Stimulated activated CD8-positive, alpha-beta memory T cell treated with anti-CD3 and anti-CD28 coated beads, Interleukin-7, amount 100 ng/mL, for 24 hours (primary cell): ENCODE measurements around the gene FN3K.
"Not testable (repeated sequence)": the region's sequence is repeated elsewhere in the genome, so short reads cannot be mapped to it uniquely, and the experiment has no call there.

Source experiments
- DNase-seq: peaks from one replicate; pipeline ENCODE4 v3.0.0-alpha.2; 2020; ENCODE audit warnings: low read depth

Gene FN3K

GRCh38 chr17:82775001-82775823 lies 39.8 kb downstream of the FN3K start:
- no peak for DNase-seq

GRCh38 chr17:82776454-82776853 lies 41.0 kb downstream of the FN3K start:
- no peak for DNase-seq

GRCh38 chr17:82777778-82778375 lies 42.5 kb downstream of the FN3K start:
- DNase-seq: not testable (repeated sequence)

DNA sequence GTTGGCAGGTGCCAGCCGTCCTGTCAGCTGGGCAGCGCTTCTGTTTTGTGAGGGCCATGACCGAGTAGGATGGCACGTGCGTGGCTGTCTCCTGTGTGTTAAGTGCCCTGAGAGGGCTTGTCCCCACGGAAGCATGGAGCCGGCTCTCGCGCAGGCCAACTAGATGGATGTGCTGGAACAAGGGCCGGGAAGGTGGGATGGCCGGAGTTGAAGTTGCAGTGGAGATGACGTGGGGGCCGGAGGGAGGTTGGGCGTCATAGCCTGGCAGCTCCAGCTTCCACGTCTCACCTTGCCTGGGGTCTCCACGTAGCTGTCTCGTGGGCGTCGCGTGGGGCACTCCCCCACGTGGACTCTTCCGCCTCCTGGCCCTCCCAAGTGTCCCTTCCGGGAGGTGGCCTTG lies 44.1 kb downstream of the FN3K start:
- DNase-seq: no peak

- DNase-seq: no peak
These were observed 44.8 kb downstream of the FN3K start for GRCh38 chr17:82780195-82780594.

DNA sequence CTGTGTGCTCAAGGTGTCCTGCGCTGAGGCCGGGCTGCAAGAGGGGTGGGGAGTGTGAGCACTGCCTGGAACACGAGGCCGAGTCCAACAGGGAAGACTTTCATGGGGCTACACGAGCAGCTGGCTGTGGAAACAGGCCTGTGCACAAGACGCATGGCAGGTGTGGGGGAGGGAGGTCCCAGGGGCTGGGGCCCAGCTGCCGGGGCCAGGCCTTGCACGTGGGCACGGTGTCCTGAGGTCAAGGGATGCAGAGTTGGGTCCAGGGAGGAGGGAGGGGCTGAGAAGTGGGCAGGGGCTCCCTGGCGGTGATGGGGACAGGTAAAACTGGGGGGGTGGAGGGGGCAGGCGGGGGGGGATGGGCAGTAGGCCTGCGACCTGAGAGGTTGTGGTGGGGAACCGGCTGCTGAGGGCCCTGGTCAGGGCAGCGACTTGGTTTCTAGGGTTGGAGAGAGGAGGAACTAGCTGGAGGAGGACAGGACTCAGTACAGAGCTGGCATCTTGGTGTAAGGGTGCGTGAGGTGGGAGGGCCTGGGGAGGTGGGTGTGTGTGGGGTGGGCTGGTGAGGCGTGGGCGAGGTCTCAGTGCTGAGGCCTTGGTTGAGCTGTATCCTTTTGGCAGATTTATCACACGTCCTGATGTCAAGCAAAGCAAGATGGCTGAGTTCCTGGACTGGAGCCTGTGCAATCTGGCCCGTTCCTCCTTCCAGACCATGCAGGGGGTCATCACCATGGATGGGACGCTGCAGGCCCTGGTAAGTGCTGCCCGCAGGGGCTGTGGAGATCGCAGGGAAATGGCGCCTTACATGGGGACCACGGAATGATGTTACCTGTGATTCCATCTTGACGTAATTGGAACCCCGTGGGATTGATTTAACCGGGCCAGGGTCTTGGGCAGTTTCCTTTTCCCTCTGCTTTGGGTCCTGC lies 45.8 kb downstream of the FN3K start:
- DNase-seq: no peak

DNA sequence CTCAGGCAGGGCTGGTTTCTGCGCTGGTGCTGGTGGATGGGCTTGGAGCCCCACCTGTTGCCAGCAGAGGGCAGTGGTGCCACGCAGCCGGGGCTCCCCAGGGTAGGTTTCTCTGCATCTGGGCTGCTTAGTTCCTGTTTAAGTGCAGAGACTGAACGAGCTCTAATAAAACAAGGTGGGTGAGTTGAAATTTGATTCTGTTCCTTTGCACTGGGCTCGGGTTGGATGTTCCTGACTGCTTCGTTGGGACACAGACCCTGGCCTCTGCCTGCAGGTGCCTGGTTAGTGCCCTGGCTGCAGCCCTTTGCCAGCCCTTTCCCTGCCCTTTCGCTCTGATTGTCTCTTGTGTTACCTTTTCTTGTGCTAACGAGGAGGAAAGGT lies 46.5 kb downstream of the FN3K start:
- peak; percentile 56 for DNase-seq

- DNase-seq: no peak
These were observed 47.3 kb downstream of the FN3K start for GRCh38 chr17:82782657-82783207.

GRCh38 chr17:82783498-82783897 lies 48.1 kb downstream of the FN3K start:
- DNase-seq: no peak

- not testable (repeated sequence) for DNase-seq
These were observed 50.2 kb downstream of the FN3K start for GRCh38 chr17:82785581-82785980.

GRCh38 chr17:82786427-82786826 lies 51.0 kb downstream of the FN3K start:
- no peak for DNase-seq

DNA sequence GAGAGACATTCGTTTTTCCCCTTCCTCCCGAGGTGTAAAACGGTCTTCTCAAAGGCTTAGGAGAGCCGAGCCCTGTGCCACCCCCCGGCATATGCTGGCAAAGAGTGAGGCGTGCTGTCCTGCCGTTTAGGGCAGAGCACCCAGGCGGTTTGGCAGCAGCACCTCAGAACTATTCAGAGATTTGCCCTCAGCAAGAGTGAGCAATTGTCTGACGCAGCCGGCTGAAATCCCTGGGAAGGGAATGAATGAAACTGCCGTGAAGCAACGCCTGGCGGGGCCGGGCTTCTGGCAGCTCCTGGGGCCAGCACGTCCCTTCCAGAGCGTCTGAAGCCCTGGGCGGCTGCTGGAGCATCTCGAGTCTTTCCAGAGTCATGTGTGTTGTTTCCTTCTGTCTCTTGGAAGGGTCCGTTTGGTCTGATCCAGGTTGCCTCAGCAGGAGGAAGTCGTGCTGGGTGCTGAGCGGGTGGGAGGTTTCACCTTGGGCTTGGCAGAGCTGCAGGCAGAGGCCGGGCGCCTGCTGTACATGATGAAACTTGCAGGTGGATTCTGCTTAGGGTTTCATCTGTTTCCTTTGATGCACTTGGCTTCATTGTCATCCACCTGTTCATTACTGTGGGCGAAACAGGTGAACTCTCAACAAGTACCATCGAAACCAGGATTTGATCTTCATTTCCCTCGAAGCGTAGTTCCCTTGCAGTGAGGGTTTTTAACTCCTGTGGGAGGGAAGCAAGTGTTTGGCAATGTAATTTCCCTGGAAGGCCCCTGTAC lies 51.9 kb downstream of the FN3K start:
- DNase-seq: no peak

- no peak for DNase-seq
These were observed 53.0 kb downstream of the FN3K start for GRCh38 chr17:82788206-82789001.

- DNase-seq: no peak
These were observed 53.7 kb downstream of the FN3K start for GRCh38 chr17:82789051-82789592.

- DNase-seq: no peak
These were observed 54.4 kb downstream of the FN3K start for GRCh38 chr17:82789806-82790205.

GRCh38 chr17:82790391-82790790 lies 55.0 kb downstream of the FN3K start:
- DNase-seq: no peak

GRCh38 chr17:82791532-82791931 lies 56.1 kb downstream of the FN3K start:
- no peak for DNase-seq

DNA sequence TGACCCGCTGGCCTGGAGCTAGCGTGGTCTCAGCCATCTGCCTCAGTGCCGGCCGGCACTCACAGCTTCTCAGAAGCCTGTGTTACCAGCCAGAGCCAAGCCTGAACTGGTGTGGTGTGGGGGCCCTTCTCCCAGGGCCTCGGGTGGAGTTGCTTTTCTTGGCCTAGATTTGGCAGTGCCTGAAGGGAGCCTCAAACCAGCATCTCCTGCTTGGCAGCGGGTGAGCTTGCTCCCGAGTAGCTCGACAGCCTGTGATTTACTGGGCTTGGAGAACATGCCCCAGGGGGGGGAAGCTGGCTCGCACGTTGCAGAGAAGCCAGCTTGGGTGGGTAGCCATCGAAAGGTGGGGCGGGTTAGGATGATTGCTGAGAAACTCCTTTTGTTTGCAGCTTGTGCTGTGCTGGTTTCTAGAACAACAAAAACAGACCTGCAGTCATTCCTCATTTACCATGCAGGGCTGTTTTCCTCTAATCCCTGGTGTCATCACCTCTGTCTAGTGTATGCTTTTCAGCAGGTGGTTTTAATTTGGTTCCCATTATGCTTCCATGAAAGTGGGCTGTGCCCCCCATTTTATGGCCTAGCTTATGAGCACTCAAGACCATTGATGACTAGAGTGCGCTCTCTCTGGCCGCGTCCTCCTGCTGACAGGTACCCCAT lies 58.7 kb downstream of the FN3K start:
- no peak for DNase-seq

DNA sequence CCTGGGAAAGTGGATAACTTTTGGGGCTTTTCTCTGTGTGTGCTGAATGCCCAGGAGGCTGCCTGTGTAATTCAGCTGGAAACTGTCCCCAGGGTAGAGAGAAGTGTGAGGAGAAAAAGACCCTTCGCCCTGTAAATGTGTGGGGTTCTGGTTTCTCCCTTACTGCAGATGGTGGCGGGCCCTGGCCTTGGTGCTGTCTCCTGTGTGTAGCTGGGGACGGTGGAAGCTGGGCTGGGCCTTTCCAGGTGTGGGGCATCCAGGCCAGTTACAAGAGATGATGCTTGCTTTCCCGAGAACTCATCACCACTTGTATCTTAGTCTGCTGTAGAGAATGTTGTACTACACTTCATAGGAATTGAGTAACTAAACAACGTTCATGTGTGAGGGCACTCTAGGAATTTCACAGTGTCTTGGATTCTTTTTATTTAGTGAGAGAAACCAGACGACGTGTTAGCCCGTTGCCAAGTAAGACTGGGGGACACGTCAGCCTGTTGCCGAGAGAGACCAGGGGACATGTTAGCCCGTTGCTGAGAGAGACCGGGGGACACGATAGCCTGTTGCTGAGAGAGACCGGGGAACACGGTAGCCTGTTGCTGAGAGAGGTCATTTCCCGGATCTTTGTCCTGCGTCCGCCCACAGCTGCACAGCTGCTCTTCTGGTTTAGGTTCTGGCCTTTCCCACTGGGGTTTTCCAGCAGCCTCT lies 59.5 kb downstream of the FN3K start:
- DNase-seq: no peak
